ENCODE results near the gene CCDC9.
"Not testable (repeated sequence)": the region's sequence is repeated elsewhere in the genome, so short reads cannot be mapped to it uniquely, and the experiment has no call there.

Gene CCDC9

DNA sequence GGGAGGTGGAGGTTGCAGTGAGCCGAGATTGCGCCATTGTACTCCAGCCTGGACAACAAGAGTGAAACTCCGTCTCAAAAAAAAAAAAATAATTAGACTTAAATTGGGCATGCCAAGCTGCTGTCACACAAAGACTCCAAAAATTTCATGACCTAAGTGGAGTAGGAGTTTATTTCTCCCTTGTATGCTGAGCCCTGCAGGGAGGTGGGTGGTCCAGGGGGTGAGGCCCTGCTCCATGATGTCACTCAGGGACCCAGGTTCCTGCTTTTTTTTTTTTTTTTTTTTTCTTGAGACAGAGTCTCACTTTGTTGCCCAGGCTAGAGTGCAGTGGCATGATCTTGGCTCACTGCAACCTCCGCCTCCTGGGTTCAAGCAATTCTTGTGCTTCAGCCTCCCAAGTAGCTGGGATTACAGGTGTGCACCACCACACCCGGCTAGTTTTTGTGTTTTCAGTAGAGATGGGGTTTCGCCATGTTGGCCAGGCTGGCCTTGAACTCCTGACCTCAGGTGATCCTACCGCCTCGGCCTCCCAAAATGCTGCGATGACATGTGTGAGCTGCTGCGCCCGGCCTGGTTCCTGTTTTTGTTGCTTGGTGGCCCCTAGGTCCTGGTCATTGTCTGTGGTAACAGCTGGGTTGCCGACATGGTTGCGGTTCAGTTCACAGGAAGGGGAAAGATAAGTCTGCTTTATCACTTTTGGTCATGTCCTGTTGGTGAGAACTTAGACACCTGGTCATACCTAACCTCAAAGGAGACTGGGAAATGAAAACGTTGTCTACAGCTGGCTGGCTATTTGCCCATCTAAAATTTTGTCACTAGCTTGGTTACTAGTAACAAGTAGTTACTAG is 5.8 kb downstream of the CCDC9 start:
- not testable (repeated sequence) for DNase-seq

DNA sequence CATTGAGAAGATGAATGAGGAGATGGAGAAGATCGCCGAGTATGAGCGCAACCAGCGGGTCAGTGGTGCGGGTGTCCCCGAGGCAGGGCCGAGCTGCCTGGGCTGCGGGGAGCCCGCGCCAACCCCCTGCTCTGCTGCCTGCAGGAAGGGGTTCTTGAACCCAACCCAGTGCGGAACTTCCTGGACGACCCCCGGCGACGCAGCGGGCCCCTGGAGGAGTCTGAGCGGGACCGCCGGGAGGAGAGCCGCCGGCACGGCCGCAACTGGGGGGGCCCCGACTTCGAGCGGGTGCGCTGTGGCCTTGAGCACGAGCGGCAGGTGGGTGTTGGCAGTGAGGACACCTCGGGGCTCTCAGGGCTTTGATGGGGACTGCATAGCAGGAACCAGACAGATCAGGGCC is 8.3 kb downstream of the CCDC9 start:
- no peak for DNase-seq

DNA sequence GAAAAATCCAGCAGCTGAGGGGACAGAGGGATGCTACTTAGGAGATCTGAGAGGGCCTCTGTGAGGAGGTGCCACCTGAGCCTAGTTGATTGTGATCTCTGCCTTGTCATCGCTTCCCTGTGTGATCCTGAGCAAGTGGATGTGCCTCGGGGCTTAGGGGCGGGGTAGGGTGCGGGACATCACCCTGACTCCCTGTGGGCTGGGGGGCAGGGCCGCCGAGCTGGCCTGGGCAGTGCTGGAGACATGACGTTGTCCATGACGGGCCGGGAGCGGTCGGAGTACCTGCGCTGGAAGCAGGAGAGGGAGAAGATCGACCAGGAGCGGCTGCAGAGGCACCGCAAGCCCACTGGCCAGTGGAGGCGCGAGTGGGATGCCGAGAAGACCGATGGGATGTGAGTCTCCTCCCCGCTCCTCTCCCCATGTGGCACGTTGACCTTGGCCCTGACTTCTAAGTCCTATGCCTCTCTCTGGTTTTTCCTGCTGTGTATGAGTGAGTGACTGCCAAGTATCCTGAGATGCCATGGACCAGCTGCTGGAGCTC is 10.1 kb downstream of the CCDC9 start:
- DNase-seq, result no peak

DNA sequence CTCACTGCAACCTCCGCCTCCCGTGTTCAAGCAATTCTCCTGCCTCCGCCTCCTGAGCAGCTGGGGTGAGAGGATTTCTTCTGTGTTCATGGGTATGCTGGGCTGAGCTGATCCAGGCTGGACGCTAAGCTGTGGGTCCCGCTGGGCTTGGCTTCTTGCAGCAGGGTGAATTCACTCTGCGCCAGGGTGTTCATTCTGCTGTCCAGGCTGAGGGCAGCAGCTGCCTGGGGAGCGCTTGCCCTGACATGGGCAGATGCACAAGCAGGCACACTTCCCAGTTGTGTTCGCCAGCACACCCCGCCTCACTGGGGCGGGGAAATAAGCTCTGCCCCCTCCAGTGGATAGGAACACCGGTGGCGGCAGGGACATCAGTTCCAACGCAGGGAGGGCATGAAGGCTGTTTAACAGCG is 11.0 kb downstream of the CCDC9 start:
- DNase-seq, result no peak

DNA sequence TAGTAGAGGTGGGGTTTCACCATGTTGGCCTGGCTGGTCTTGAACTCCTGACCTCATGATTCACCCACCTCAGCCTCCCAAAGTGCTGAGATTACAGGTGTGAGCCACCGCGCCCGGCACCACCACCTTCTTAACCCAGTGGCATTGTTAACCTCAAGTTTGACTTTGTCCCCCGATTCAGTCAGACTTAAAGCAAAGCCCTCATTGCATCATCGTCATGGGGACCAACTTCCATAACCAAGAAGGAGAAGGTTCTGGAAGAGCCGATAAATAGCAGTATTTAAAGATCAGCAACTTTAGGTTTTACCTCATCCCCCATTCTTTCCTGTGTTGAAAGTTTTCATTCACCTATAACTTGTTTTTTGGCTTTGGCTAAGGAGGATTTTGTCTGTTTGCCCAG is 11.7 kb downstream of the CCDC9 start:
- DNase-seq, result no peak

DNA sequence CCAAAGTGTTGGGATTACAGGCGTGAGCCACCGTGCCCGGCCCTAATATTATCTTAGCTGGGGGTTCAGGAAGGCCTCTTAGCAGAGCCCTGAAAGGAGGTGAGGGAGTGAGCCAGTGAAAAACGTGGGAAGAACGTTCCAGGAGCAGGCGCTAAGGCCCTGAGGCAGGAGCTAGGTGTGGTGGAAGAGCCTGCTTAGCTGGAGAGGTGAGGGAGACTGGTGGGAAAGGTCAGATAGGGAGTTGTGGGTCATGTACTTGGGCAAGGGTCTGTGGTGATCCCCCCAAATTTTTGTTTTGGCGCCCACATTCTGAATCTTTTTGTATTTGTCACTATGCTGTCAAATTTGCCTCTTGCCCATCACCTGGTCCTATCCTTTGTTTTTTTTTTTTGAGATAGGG is 13.3 kb downstream of the CCDC9 start:
- no peak for DNase-seq

DNA sequence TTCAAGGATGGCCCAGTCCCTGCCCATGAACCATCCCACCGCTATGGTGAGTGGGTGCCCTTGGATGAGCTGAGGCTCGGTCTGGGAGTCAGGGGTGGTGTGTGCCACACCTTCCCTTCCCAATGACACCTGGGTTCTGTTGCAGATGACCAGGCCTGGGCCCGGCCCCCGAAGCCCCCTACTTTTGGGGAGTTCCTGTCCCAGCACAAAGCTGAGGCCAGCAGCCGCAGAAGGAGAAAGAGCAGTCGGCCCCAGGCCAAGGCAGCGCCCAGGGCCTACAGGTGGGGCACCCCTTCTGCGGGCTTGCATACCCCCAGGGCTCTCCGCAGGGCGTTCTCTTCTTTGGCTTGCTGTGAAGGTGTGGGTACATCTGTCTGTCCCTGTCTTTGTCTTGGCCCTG is 14.1 kb downstream of the CCDC9 start:
- no peak for DNase-seq

DNA sequence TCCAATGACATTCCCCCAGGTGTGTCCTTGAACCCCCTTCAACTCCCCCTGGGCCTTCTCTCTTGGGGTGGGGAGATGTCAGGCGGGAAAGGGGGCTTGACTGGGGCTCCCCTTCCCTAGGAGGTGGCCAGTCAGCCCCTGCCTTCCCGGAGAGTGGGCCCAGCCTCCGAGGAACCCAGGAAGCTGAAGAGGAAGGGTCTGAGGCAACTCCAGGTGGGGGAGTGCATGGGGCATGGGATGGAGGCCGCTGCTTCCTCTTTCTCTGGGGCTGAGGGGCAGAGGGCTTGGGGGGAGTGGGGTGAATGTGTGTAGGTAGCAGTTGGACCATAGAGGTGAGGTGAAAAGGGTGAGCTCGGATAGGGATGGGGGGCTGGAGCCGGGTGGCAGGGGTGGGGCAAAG is 15.6 kb downstream of the CCDC9 start:
- no peak for DNase-seq

DNA sequence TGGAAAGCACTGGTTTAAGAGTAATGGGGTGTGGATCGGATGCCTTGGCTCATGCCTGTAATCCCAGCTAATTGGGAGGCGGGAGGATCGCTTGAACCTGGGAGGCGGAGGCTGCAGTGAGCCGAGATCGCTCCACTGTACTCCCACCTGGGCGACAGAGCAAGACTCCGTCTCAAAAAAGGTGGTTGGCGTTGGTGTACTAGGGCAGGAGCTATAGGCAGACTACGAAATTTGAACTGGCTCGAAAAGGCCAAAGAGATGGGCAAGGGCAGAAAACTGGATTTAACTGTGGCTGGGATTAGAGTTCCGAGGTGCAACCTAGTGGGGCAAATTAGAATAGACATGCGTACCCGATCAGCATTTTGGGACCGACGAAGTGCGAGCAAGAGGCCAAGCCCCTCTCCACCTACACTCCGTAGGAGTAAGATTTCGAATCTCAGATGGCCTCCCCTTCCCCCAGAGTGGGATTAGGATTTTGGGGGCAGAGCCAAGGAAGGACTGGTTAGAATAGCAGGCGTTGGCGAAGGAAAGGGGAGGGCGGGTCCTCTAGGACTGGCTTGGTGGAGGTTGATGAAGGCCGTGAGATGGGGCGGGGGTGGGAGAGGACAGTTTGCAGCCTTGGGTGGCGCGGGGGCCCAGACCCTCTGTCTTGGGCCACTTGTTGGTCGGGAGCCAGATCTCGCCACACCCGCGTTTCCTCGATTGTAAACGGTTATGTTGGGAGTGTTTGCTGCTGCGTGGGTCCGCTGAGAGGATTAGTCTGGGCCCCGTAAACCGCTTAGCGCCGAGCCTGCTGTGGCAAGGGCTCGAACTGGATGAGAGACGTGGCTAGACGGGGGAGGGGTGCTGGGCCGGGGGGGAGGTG is 16.4 kb downstream of the CCDC9 start:
- DNase-seq, result no peak

DNA sequence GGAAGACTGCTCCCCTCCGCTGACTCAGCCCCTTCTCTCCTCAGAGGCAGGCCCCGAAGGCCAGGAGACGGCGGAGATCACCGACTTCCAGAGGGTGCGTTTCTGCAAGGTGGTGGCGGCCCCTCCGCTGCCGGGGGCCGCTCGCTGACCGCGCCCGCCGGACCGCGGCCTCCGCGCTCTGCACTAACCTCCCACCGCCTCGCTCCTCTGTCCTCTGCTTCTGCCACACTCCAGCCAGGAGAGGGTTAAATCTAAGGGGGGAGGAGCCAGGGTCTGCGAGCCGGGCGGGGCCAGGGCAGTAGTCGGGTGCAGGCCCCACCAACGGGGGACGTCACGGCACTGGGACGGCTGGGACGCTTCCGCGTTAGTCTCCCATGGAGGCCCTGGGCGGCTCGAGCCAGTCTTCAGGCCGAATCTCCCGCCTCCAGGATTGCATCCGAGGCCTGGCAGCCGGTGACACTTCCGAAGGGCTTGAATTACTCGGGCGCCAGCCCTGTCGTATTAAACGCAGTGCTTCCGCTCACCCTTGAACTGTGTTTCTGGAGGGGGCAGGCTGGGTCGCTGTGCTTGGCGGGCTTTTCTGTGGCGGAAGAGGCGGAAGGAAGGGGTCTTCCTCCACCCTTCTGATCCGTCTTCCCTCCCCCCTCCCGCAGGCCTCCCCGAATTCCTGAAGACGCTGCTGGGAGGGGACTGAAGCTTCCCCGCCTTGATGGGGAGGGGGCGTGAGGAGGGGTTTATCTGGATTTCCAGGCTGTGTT is 17.2 kb downstream of the CCDC9 start:
- peak; percentile 82 for DNase-seq

DNA sequence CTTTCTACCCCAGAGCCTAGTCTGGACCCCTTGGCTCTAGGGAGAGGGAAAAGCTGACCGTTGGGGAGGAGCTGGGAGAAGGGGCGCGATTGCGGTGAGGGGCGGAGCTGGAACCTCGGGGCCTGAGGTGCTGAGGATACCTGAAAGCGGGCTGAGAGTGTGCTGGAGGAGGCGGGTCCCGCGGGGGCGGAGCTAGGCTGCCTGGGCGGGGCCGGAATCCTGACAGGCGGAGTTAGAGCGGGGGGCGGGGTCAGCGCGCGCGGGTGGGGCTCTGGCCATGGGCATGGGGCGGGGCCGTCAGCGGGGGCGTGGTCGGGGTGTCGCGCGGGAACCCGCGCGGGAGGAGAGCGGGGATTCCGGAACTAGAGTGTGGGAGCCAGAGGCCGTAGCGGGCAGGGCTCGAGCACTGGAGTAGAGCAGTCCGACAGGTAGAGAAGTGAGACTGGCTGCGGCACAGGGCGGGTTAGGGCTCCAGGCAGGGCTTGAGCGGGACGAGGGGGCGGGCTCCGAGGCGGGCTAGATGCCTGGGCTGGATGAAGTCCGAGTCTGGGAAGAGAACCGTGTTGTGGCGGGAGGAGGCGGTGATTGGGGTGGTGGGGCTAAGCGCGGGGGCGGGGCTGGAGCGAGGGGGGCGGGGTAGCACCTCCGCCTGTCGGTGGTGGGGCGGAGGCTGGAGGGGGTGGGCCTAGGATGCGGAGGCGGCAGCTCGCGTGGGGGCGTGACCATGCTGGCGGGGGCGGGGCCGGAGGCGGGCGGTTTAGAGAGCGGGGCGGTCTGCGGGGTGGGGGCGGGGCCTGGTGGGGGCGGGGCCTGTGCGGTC is 18.0 kb downstream of the CCDC9 start, which contains the start of gene INAFM1:
TSS of gene INAFM1 (plus strand) at position 815 of the 820 bp plus-strand sequence. CDS start 35 bp downstream, outside the sequence.
- peak; percentile 82 for DNase-seq

DNA sequence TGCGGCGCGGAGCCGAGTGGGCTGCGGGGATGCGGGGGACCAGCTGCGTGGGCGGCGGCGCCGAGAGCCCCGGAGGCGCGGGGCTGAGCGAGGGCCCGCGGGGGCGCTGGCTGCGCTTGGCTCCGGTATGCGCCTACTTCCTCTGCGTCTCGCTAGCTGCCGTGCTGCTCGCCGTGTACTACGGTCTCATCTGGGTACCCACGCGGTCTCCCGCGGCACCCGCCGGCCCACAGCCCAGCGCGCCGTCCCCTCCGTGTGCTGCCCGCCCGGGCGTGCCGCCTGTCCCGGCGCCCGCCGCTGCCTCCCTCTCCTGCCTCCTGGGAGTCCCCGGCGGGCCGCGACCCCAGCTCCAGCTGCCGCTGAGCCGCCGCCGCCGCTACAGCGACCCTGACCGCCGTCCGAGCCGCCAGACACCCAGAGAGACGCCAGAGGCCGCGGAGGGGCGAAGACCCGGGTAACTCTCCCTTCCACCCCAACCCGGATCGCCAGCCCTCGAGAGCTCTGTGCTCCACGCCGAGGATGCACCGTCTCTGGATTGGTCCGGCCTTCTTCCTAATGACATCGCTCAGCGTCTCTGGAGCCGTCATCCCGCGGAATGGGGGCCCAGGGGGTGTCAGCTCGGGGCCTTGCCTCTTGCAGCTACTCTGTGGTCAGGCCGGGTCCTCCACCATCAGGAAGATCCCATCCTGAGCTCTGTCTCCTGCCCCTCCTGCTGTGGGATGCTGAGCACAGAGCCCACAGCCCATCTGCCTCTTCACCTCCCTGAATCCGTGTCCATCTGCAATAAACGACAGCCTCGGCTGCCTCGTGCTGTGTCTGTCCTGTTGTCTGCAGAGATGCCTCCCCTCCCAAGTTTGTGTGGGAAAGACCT is 18.8 kb downstream of the CCDC9 start:
- no peak for DNase-seq

DNA sequence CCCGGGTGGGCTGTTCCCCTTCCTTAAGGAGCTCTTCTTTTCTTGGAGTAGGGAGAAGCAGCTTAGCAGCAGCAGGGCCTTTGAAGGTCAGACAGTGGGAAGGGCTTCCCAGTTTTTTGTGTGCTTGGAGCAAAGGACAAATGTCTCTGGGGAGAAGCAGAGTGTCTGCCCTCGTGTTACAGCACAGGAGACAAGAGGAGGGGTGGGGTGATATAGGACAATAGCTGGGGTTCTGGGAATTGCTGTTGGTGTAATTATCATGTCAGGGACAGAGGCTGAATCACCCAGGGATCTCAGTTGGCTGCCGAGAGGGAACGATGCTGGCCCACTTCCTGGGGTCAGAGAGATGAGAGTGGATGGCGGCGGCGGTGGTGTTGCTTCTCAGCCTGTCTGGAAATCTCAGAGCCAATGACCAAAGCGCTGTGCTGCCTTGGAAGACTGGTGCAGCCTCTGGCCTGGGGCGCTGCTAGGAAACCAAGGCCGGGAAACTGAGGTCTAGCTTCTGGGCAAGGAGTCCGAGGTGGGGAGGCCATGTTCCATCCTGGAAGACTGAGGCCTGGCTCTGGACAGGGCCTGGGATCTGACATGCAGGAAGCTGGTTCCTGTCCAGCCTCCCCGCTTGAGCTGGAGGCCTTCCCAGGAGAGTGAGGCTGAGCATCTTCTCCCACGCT is 19.6 kb downstream of the CCDC9 start:
- no peak for DNase-seq

DNA sequence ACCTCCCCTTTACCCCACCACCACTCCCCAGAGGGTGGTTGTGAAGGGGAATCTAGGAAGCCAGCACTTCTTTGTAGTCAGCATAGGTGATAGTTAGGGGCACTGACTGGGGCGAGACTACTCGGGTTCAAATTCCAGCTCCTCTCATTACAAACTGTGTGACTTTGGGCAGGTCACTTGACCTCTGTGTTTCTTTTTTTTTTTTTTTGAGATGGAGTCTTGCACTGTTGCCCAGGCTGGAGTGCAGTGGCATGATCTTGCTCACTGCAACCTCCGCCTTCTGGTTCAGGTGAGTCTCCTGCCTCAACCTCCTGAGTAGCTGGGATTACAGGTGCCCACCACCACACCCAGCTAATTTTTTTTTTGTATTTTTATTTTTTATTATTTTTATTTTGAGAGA is 20.2 kb downstream of the CCDC9 start:
- DNase-seq, result not testable (repeated sequence)

DNA sequence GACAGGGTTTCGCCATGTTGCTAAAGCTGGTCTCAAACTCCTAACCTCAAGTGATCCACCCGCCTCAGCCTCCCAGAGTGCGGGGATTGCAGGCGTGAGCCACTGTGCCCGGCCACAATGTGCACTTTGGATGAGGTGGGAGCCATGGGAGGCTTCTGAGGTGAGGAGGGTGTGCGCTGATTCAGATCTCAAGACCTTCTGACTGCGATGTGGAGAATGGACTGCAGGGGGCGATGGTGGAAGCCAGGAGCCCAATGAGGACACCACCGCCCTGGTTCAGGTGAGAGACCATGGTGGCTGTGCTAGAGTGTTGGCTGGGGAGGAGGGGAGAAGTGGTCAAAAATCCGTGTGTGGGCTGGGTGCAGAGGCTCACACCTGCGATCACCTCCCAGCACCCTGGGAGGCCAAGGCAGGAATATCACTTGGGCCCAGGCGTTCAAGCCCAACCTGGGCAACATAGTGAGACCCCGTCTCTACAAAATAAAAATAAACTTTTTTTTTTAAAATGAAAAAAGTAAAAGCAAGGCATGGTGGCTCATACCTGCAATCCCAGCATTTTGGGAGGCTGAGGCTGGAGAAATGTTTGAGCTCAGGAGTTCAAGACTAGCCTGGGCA is 24.0 kb downstream of the CCDC9 start:
- no peak for DNase-seq

DNA sequence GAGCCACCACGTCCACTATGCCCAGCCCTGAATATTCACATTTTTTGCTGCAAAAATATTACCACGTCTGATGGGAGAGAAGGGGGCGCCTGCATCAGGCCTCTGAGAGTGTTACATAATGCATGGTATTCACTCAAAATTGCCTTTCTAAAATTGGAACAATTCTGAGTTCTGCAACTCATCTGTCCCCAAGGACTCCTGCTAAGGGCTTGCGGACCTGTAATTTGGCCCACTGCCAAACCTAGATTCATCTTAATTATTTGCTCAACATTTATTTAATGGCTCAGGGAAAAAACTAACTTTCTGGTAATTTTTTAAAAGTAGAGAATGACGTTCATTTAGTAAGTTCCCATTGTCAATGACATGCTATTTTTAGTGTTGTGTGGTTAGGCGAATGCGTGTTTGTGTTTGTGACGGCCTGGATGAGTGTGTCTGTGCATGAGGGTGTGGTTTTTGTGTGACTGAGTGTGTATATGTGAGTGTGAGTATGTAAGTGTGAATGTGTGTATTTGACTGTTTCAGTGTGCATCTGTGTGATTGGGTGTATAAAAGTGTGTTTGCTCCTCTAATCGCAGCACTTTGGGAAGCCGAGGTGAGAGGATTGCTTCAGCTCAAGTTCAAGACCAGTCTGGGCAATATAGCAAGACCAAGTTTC is 27.2 kb downstream of the CCDC9 start:
- no peak for DNase-seq

DNA sequence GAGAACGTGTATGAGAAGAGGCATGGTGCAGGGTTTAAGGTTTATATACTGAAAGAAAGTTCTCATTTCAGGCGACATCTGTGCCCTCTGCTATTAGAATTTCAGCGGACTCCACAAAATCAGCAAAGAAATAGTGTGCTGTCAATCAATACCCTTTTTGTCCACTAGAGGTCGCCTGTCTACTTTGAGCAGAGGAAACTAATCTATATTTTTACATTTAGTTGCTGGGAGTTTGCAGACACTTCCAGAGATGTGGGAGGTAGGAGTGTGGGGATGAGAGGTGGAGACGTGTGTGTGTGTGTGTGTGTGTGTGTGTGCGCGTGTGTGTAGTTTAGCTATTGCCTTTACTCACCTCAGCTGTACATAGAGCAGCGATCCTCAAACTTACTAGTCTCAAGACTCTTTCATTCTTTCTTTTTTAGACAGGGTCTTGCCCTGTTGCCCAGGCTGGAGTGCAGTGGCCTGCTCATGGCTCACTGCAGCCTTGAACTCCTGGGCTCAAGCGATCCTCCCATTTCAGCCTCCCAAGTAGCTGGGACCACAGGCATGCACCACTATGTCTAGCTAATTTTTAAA is 28.1 kb downstream of the CCDC9 start:
- DNase-seq, result peak; percentile 41

DNA sequence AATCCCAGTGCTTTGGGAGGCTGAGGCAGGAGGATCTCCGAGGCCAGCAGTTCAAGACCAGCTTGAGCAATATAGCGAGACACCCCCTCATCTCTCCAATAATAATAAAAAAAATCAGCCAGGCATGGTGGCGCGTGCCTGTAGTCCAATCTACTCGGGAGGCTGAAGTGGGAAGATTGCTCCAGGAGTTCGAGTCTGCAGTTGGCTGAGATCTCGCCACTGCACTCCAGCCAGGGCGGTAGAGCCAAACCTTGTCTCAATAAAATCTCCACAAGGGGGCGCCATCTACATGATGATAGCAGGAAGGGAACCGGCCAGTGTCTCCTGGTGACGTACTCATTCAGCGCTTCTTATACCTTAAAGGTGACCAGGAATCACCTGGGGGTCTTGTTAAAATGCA is 39.7 kb downstream of the CCDC9 start:
- DNase-seq, result peak; percentile 87

DNA sequence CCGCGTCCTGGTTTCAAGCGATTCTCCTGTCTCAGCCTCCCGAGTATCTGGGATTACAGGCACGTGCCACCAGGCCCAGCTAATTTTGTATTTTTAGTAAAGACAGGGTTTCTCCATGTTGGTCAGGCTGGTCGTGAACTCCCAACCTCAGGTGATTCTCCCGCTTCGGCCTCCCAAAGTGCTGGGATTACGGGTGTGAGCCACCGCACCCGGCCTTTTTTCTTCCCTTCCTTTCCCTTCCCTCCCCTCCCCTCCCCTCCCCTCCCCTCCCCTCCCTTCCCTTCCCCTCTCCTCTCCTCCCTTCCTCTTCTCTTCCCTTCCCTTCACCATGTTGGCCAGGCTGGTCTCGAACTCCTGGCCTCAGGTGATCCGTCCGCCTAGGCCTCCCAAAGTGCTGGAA is 44.5 kb downstream of the CCDC9 start:
- not testable (repeated sequence) for DNase-seq
